ENCODE measurements around the gene GGT7. TPM values are rescaled to one million over a fixed set of nuclear protein-coding genes. Genes with fewer than 3 reads are reported as not detected.

GGT7 gene
- polyA plus RNA-seq, 1 donor from 2014 or later = 42.9 TPM

DNA sequence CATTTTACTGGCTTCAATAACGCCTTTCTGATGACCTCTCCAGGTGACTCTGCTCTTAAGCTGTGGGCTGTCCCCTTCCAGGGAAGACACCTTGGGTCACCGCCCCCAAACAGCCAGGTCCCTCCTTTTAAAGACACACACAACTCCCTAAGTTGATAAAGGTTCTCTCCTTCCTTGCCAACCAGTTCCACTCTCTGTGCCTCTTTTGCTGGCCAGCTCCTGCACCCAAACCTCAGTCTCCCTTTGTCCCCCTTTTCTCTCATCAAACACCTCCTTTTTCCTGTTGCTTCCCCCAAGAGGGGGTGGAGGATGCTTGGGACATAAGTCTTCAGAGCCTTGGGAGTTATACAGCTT lies 48.2 kb downstream of the GGT7 start:
- Histone ChIP-seq H3K4me3 (ENCODE audit: low read length) (peak overlapping the region; percentile 93), H4K20me1 (ENCODE audit: insufficient read depth) (no peaks in the 10 kb centered on the region), H3K9me3 (ENCODE audit: low read length) (no peaks in the 10 kb centered on the region), H3K27me3 (ENCODE audit: insufficient read depth, low read depth, low read length) (no peaks in the 10 kb centered on the region), H3K36me3 (ENCODE audit: insufficient read depth, low read length) (no peaks in the 10 kb centered on the region), H3K9me2 (ENCODE audit: insufficient read depth, low read length) (no peaks in the 10 kb centered on the region), H3K9ac (ENCODE audit: low read length) (peak overlapping the region; percentile 97), H3K79me2 (replicated peaks; ENCODE audit: insufficient read depth, low read length) (peaks cover 55% of the 10 kb centered on the region), H3K27ac (ENCODE audit: low read length) (peak overlapping the region; percentile 94), H3K4me2 (ENCODE audit: low read length) (peak overlapping the region; percentile 88), H2AFZ (ENCODE audit: low read depth, low read length) (peak overlapping the region; percentile 84), H3F3A (ENCODE audit: insufficient read depth, low read length, poor library complexity, severe bottlenecking) (no peaks in the 10 kb centered on the region)
- peak; percentile 51 for TF ChIP-seq POLR2AphosphoS5 (IDR thresholded peaks at IDR 0.05)
- TF ChIP-seq, protein P1, sequence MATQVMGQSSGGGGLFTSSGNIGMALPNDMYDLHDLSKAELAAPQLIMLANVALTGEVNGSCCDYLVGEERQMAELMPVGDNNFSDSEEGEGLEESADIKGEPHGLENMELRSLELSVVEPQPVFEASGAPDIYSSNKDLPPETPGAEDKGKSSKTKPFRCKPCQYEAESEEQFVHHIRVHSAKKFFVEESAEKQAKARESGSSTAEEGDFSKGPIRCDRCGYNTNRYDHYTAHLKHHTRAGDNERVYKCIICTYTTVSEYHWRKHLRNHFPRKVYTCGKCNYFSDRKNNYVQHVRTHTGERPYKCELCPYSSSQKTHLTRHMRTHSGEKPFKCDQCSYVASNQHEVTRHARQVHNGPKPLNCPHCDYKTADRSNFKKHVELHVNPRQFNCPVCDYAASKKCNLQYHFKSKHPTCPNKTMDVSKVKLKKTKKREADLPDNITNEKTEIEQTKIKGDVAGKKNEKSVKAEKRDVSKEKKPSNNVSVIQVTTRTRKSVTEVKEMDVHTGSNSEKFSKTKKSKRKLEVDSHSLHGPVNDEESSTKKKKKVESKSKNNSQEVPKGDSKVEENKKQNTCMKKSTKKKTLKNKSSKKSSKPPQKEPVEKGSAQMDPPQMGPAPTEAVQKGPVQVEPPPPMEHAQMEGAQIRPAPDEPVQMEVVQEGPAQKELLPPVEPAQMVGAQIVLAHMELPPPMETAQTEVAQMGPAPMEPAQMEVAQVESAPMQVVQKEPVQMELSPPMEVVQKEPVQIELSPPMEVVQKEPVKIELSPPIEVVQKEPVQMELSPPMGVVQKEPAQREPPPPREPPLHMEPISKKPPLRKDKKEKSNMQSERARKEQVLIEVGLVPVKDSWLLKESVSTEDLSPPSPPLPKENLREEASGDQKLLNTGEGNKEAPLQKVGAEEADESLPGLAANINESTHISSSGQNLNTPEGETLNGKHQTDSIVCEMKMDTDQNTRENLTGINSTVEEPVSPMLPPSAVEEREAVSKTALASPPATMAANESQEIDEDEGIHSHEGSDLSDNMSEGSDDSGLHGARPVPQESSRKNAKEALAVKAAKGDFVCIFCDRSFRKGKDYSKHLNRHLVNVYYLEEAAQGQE (IDR thresholded peaks at IDR 0.05; ENCODE audit: borderline replicate concordance) = no peak

DNA sequence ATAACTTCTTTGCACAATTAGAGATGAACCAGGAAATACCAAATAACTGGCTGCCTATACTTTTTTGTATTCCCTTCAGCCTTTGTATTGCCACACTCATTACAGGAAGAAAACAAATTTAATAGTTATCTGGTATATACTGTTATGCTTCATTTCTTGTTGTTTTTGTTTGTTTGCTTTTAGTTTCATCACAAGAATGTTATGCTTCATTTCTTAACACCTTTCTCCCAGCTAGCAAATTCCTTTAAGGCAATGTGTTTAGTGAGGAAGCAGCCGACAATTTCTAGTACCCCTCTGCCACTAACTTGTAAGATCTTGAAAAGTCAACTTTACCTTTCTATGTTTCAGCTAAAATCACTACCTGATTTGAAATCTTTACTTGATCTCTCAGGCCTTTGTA lies 48.6 kb downstream of the GGT7 start:
- Histone ChIP-seq H3F3A (ENCODE audit: insufficient read depth, low read length, poor library complexity, severe bottlenecking) (no peaks in the 10 kb centered on the region), H3K4me3 (ENCODE audit: low read length) (peak overlapping the region; percentile 93), H3K27ac (ENCODE audit: low read length) (peak overlapping the region; percentile 94), H4K20me1 (ENCODE audit: insufficient read depth) (no peaks in the 10 kb centered on the region), H3K9ac (ENCODE audit: low read length) (peak overlapping the region; percentile 97), H3K9me3 (ENCODE audit: low read length) (no peaks in the 10 kb centered on the region), H3K36me3 (ENCODE audit: insufficient read depth, low read length) (no peaks in the 10 kb centered on the region), H2AFZ (ENCODE audit: low read depth, low read length) (no peak overlapping the region), H3K4me2 (ENCODE audit: low read length) (peak overlapping the region; percentile 88), H3K9me2 (ENCODE audit: insufficient read depth, low read length) (no peaks in the 10 kb centered on the region), H3K27me3 (ENCODE audit: insufficient read depth, low read depth, low read length) (no peaks in the 10 kb centered on the region), H3K79me2 (replicated peaks; ENCODE audit: insufficient read depth, low read length) (peaks cover 59% of the 10 kb centered on the region)
- TF ChIP-seq POLR2AphosphoS5 (IDR thresholded peaks at IDR 0.05) (no peak), MXI1 (conservative IDR thresholded peaks at IDR 0.05; ENCODE audit: poor library complexity, severe bottlenecking) (no peak), TAF1 (IDR thresholded peaks at IDR 0.05; ENCODE audit: low read depth) (no peak), EP300 (conservative IDR thresholded peaks at IDR 0.05; ENCODE audit: poor library complexity, severe bottlenecking) (no peak), RAD21 (conservative IDR thresholded peaks at IDR 0.05) (no peak), EZH2 (IDR thresholded peaks at IDR 0.05; ENCODE audit: borderline replicate concordance, insufficient read depth, low read length, poor library complexity, severe bottlenecking) (no peak), SMC3 (conservative IDR thresholded peaks at IDR 0.05; ENCODE audit: poor library complexity) (no peak)
- TF ChIP-seq, protein P2, sequence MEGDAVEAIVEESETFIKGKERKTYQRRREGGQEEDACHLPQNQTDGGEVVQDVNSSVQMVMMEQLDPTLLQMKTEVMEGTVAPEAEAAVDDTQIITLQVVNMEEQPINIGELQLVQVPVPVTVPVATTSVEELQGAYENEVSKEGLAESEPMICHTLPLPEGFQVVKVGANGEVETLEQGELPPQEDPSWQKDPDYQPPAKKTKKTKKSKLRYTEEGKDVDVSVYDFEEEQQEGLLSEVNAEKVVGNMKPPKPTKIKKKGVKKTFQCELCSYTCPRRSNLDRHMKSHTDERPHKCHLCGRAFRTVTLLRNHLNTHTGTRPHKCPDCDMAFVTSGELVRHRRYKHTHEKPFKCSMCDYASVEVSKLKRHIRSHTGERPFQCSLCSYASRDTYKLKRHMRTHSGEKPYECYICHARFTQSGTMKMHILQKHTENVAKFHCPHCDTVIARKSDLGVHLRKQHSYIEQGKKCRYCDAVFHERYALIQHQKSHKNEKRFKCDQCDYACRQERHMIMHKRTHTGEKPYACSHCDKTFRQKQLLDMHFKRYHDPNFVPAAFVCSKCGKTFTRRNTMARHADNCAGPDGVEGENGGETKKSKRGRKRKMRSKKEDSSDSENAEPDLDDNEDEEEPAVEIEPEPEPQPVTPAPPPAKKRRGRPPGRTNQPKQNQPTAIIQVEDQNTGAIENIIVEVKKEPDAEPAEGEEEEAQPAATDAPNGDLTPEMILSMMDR (IDR thresholded peaks at IDR 0.05; ENCODE audit: poor library complexity, severe bottlenecking) = no peak
- TF ChIP-seq, protein P1 (IDR thresholded peaks at IDR 0.05; ENCODE audit: borderline replicate concordance) = no peak
